PFSK-1 (cell line): ENCODE results near the gene BCAS3.

Experiments
- POLR2AphosphoS5 ChIP-seq: IDR thresholded peaks from 2 replicates; pipeline ENCODE4 v1.6.1; 2012; ENCODE audit warnings: low read depth, mild to moderate bottlenecking, control low read depth, low read length, moderate library complexity
- TF ChIP-seq, protein P1 (sequence below), 2 experiments: IDR thresholded peaks; 2 replicates each; pipeline versions ENCODE4 v1.6.1 to v1.8.0; 2011 to 2012; ENCODE audit warnings: low read depth in 2 of 2, low read length in 2 of 2, control low read depth in 1 of 2, inconsistent platforms in 1 of 2, mild to moderate bottlenecking in 1 of 2, moderate library complexity in 1 of 2; ENCODE audit not compliant: insufficient read depth in 1 of 2

DNA sequence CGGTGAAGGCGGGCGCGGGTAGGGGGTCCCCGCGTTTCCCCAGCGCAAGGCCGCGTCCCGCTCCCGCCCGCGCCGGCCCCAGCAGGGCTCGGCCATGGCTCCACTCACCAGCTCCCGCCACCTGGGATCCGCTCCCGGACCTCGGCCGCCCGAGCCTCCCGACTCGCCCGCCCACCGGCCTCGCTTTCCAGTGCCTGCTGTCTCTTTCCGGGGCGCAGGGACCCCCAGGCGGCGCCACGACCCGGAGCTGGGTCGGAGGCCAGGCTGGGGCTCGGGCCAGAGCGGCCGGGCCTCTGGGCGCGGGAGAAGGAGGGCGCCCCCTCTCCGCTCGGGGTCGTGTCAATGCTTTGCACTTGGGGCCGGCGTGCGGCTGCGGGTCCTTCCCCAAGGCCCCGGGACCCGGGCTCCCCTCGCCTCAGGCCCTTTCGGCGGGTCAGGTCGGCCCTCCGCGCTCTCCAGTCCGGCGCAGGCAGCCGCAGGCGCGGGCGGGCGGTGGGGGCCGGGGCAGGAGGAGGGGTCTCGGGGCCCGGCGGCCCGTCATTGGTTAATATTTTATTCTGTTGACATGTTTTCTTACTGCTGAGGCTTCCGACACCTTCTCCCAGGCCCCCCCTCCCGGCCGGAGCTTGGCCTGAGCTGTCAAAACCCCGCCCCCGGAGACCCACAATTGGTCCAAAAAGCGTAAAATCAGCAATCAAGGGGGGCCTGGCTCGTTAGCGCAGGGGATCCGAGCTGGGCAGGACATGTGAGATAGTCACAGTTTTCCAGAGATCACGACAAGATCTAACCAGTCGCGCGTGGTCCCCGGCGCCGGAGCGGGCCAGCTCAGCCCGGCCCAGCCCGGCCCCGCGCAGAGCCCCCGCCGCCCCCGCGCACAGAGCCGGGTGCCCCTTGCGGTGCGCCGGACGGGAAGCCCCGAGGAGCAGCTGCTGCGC, 721.7 kb downstream of the BCAS3 start, which contains the start of gene TBX2:
- TF ChIP-seq POLR2AphosphoS5: peak; percentile 34; the same call in 1 of the 2 replicates
- TF ChIP-seq, protein P1, sequence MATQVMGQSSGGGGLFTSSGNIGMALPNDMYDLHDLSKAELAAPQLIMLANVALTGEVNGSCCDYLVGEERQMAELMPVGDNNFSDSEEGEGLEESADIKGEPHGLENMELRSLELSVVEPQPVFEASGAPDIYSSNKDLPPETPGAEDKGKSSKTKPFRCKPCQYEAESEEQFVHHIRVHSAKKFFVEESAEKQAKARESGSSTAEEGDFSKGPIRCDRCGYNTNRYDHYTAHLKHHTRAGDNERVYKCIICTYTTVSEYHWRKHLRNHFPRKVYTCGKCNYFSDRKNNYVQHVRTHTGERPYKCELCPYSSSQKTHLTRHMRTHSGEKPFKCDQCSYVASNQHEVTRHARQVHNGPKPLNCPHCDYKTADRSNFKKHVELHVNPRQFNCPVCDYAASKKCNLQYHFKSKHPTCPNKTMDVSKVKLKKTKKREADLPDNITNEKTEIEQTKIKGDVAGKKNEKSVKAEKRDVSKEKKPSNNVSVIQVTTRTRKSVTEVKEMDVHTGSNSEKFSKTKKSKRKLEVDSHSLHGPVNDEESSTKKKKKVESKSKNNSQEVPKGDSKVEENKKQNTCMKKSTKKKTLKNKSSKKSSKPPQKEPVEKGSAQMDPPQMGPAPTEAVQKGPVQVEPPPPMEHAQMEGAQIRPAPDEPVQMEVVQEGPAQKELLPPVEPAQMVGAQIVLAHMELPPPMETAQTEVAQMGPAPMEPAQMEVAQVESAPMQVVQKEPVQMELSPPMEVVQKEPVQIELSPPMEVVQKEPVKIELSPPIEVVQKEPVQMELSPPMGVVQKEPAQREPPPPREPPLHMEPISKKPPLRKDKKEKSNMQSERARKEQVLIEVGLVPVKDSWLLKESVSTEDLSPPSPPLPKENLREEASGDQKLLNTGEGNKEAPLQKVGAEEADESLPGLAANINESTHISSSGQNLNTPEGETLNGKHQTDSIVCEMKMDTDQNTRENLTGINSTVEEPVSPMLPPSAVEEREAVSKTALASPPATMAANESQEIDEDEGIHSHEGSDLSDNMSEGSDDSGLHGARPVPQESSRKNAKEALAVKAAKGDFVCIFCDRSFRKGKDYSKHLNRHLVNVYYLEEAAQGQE (IDR thresholded peaks at IDR 0.05; ENCODE audit: insufficient read depth in 1 of 2, low read depth in 2 of 2, low read length in 2 of 2): no peak
